DND-41 (cell line): ENCODE data around the gene DCLRE1C.

Experiments
- EZH2 ChIP-seq: IDR thresholded peaks from 3 replicates; pipeline ENCODE4 v1.6.1; 2012; ENCODE audit warnings: borderline replicate concordance, low read depth, mild to moderate bottlenecking, moderate library complexity, low read length, inconsistent platforms; ENCODE audit not compliant: severe bottlenecking
- TF ChIP-seq, protein P1 (sequence below): IDR thresholded peaks from 2 replicates; pipeline ENCODE4 v1.5.1; 2012; ENCODE audit warnings: borderline replicate concordance, low read length, moderate library complexity, mild to moderate bottlenecking; ENCODE audit not compliant: poor library complexity, severe bottlenecking; ENCODE audit errors: extremely low read depth

- TF ChIP-seq, protein P1, sequence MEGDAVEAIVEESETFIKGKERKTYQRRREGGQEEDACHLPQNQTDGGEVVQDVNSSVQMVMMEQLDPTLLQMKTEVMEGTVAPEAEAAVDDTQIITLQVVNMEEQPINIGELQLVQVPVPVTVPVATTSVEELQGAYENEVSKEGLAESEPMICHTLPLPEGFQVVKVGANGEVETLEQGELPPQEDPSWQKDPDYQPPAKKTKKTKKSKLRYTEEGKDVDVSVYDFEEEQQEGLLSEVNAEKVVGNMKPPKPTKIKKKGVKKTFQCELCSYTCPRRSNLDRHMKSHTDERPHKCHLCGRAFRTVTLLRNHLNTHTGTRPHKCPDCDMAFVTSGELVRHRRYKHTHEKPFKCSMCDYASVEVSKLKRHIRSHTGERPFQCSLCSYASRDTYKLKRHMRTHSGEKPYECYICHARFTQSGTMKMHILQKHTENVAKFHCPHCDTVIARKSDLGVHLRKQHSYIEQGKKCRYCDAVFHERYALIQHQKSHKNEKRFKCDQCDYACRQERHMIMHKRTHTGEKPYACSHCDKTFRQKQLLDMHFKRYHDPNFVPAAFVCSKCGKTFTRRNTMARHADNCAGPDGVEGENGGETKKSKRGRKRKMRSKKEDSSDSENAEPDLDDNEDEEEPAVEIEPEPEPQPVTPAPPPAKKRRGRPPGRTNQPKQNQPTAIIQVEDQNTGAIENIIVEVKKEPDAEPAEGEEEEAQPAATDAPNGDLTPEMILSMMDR: no peak
- no peak for TF ChIP-seq EZH2
Observed at GRCh38 chr10:14873090-14873760, 80.7 kb downstream of the DCLRE1C start.
